Neuronal stem cell (in vitro differentiated cells): Measurements from ENCODE around the gene HSF2BP.
"Not testable (repeated sequence)": the region's sequence is repeated elsewhere in the genome, so short reads cannot be mapped to it uniquely, and the experiment has no call there.

Experiments
- DNase-seq: peaks from one replicate; pipeline ENCODE4 v3.0.0-alpha.2; 2013; ENCODE audit warnings: low spot score
- H2AFZ ChIP-seq: one replicate; pipeline ENCODE4 v1.6.1; 2013; ENCODE audit warnings: mild to moderate bottlenecking, low read length, inconsistent platforms
- H2AK5ac ChIP-seq: 2 replicates; pipeline ENCODE4 v1.6.1; 2013; ENCODE audit warnings: low read depth, mild to moderate bottlenecking, inconsistent platforms, low read length, moderate library complexity, mixed read lengths
- H2BK120ac ChIP-seq: 2 replicates; pipeline ENCODE4 v1.6.1; 2013; ENCODE audit warnings: low read depth, mild to moderate bottlenecking, inconsistent platforms, low read length, moderate library complexity, mixed read lengths
- H2BK12ac ChIP-seq: one replicate; pipeline ENCODE4 v1.6.1; 2013; ENCODE audit warnings: low read length, inconsistent platforms
- H2BK15ac ChIP-seq: 2 replicates; pipeline ENCODE4 v1.6.1; 2013; ENCODE audit warnings: mild to moderate bottlenecking, low read length, inconsistent platforms, mixed read lengths
- H2BK5ac ChIP-seq: one replicate; pipeline ENCODE4 v1.6.1; 2013; ENCODE audit warnings: inconsistent platforms, mild to moderate bottlenecking, low read length, moderate library complexity
- H3K14ac ChIP-seq: one replicate; pipeline ENCODE4 v1.6.1; 2013; ENCODE audit warnings: low read length, inconsistent platforms
- H3K18ac ChIP-seq: 2 replicates; pipeline ENCODE4 v1.6.1; 2013; ENCODE audit warnings: low read length, inconsistent platforms
- H3K23ac ChIP-seq: 2 replicates; pipeline ENCODE4 v1.6.1; 2013; ENCODE audit warnings: low read depth, mild to moderate bottlenecking, mixed read lengths, low read length, inconsistent platforms; ENCODE audit not compliant: poor library complexity
- H3K27ac ChIP-seq: replicated peaks from 3 replicates; pipeline ENCODE4 v1.5.1; 2013; ENCODE audit warnings: low read length, inconsistent platforms
- H3K27me3 ChIP-seq, 3 experiments: 2 replicates each; pipeline ENCODE4 v1.6.1; 2013; ENCODE audit warnings: low read length in 3 of 3, mild to moderate bottlenecking in 2 of 3, inconsistent platforms in 1 of 3, low read depth in 1 of 3, mixed read lengths in 1 of 3, moderate library complexity in 1 of 3; ENCODE audit not compliant: control insufficient read depth in 3 of 3, insufficient read depth in 3 of 3
- H3K36me3 ChIP-seq, 2 donors: replicated peaks in 1 of 2; 2 replicates each; pipeline ENCODE4 v1.6.1; 2013; ENCODE audit warnings: low read length in 2 of 2; ENCODE audit not compliant: control insufficient read depth in 2 of 2, insufficient read depth in 2 of 2
- H3K4ac ChIP-seq: 2 replicates; pipeline ENCODE4 v1.6.1; 2013; ENCODE audit warnings: inconsistent platforms, mild to moderate bottlenecking, low read length, moderate library complexity
- H3K4me1 ChIP-seq, 2 donors: 1 replicate in 1 of 2; 2 replicates in 1 of 2; pipeline ENCODE4 v1.6.1; 2013; ENCODE audit warnings: low read length in 2 of 2, low read depth in 1 of 2; ENCODE audit not compliant: control insufficient read depth in 2 of 2, insufficient read depth in 1 of 2
- H3K4me2 ChIP-seq: one replicate; pipeline ENCODE4 v1.6.1; 2013; ENCODE audit warnings: mild to moderate bottlenecking, low read length, inconsistent platforms; ENCODE audit not compliant: insufficient read depth, poor library complexity, severe bottlenecking
- H3K4me3 ChIP-seq, 2 donors: 2 replicates each; pipeline ENCODE4 v1.5.1; 2013; ENCODE audit warnings: low read length in 2 of 2, mild to moderate bottlenecking in 2 of 2, inconsistent platforms in 1 of 2, moderate library complexity in 1 of 2
- H3K79me1 ChIP-seq: one replicate; pipeline ENCODE4 v1.6.1; 2013; ENCODE audit warnings: low read depth, mild to moderate bottlenecking, inconsistent platforms, low read length, moderate library complexity
- H3K9ac ChIP-seq: one replicate; pipeline ENCODE4 v1.6.1; 2013; ENCODE audit warnings: mild to moderate bottlenecking, low read depth, low read length, inconsistent platforms; ENCODE audit not compliant: poor library complexity
- H3K9me3 ChIP-seq, 2 donors: replicated peaks in 1 of 2; 2 replicates each; pipeline versions ENCODE3 to v1.6.1; 2013; ENCODE audit warnings: low read length in 2 of 2, mild to moderate bottlenecking in 2 of 2, inconsistent platforms in 1 of 2, low read depth in 1 of 2, mixed read lengths in 1 of 2, moderate library complexity in 1 of 2; ENCODE audit not compliant: control insufficient read depth in 2 of 2, insufficient read depth in 1 of 2
- H4K8ac ChIP-seq: one replicate; pipeline ENCODE4 v1.6.1; 2013; ENCODE audit warnings: low read depth, mild to moderate bottlenecking, inconsistent platforms, low read length, moderate library complexity
- H4K91ac ChIP-seq: one replicate; pipeline ENCODE4 v1.6.1; 2013; ENCODE audit warnings: low read length, low read depth, mild to moderate bottlenecking, inconsistent platforms; ENCODE audit not compliant: poor library complexity
- WGBS, 2 donors: extraction: QIAGEN DNeasy Blood & Tissue Kit; methylation state at CpG; one replicate each; pipeline ENCODE4 v1.1.7; 2013; ENCODE audit warnings: missing lambda C conversion rate in 2 of 2, mixed read lengths in 1 of 2; ENCODE audit not compliant: insufficient read length in 2 of 2, insufficient replicate concordance in 1 of 2; ENCODE audit errors: extremely low coverage in 2 of 2; 5-methylcytosine and 5-hydroxymethylcytosine counted together

The HSF2BP gene

GRCh38 chr21:43680421-43680820 lies 21.1 kb upstream of the HSF2BP start:
- not testable (repeated sequence) for H2AFZ ChIP-seq, H3K9me3 ChIP-seq, H3K4me1 ChIP-seq, H3K23ac ChIP-seq, H2BK12ac ChIP-seq, H3K4me2 ChIP-seq, H4K91ac ChIP-seq, H2BK120ac ChIP-seq, H2AK5ac ChIP-seq, H3K27me3 ChIP-seq, H2BK5ac ChIP-seq, H3K4me3 ChIP-seq, DNase-seq, H2BK15ac ChIP-seq, H3K27ac ChIP-seq, H3K4ac ChIP-seq, H4K8ac ChIP-seq, H3K18ac ChIP-seq, H3K79me1 ChIP-seq, H3K9ac ChIP-seq, H3K14ac ChIP-seq
- no CpG with 5 or more reads among the region's 6 CpGs for WGBS, 2 donors
- peaks cover 33 to 94% of the 10 kb centered on the region in 2 donors for H3K36me3 ChIP-seq

GRCh38 chr21:43679951-43680350 lies 20.7 kb upstream of the HSF2BP start:
- no peaks in the 10 kb centered on the region for H3K4me1 ChIP-seq
- H3K4me2 ChIP-seq = no peak overlapping the region
- DNase-seq = no peak
- H2BK15ac ChIP-seq = no peak overlapping the region
- H2BK5ac ChIP-seq = no peak overlapping the region
- H3K14ac ChIP-seq = no peak overlapping the region
- no peak overlapping the region for H3K27ac ChIP-seq
- H3K9ac ChIP-seq = no peak overlapping the region
- H3K36me3 ChIP-seq = peaks cover 31 to 94% of the 10 kb centered on the region in 2 donors
- no peak overlapping the region for H4K8ac ChIP-seq
- no peak overlapping the region for H3K4ac ChIP-seq
- H2BK12ac ChIP-seq = no peak overlapping the region
- H3K23ac ChIP-seq = no peak overlapping the region
- no peak overlapping the region for H3K4me3 ChIP-seq
- H3K79me1 ChIP-seq = peaks cover 3% of the 10 kb centered on the region
- no peak overlapping the region for H3K18ac ChIP-seq
- H2AK5ac ChIP-seq = no peak overlapping the region
- WGBS, 2 donors = no CpG with 5 or more reads among the region's 12 CpGs
- H2BK120ac ChIP-seq = no peak overlapping the region
- no peaks in the 10 kb centered on the region for H3K9me3 ChIP-seq
- H3K27me3 ChIP-seq = no peaks in the 10 kb centered on the region
- no peak overlapping the region for H4K91ac ChIP-seq
- no peak overlapping the region for H2AFZ ChIP-seq

- H2BK5ac ChIP-seq = no peak overlapping the region
- H3K9me3 ChIP-seq = no peaks in the 10 kb centered on the region
- H3K27me3 ChIP-seq = no peaks in the 10 kb centered on the region
- H3K23ac ChIP-seq = no peak overlapping the region
- no peaks in the 10 kb centered on the region for H3K4me1 ChIP-seq
- no peak overlapping the region for H3K27ac ChIP-seq
- H3K18ac ChIP-seq = no peak overlapping the region
- H3K14ac ChIP-seq = no peak overlapping the region
- no peak overlapping the region for H3K4ac ChIP-seq
- H3K4me2 ChIP-seq = no peak overlapping the region
- DNase-seq = no peak
- H2AK5ac ChIP-seq = no peak overlapping the region
- H2BK12ac ChIP-seq = no peak overlapping the region
- H3K4me3 ChIP-seq = no peak overlapping the region
- H3K79me1 ChIP-seq = no peaks in the 10 kb centered on the region
- no peak overlapping the region for H4K91ac ChIP-seq
- no peak overlapping the region for H2AFZ ChIP-seq
- no peak overlapping the region for H3K9ac ChIP-seq
- no peak overlapping the region for H2BK15ac ChIP-seq
- peaks cover 29 to 96% of the 10 kb centered on the region in 2 donors for H3K36me3 ChIP-seq
- no CpG with 5 or more reads among the region's 15 CpGs for WGBS, 2 donors
- no peak overlapping the region for H4K8ac ChIP-seq
- H2BK120ac ChIP-seq = no peak overlapping the region
These were observed 17.1 kb upstream of the HSF2BP start for GRCh38 chr21:43676391-43676790.

- no peak overlapping the region for H2BK5ac ChIP-seq
These were observed 16.6 kb upstream of the HSF2BP start for GRCh38 chr21:43675871-43676270.

More at GRCh38 chr21:43675871-43676270, 16.6 kb upstream of the HSF2BP start:
- no peak overlapping the region for H3K18ac ChIP-seq
- no peak overlapping the region for H3K9ac ChIP-seq
- no peak overlapping the region for H4K91ac ChIP-seq
- peaks cover 30 to 96% of the 10 kb centered on the region in 2 donors for H3K36me3 ChIP-seq
- no peak overlapping the region for H3K4me3 ChIP-seq
- no peaks in the 10 kb centered on the region for H3K79me1 ChIP-seq
- no peak overlapping the region for H2AK5ac ChIP-seq
- no peak overlapping the region for H2BK120ac ChIP-seq
- no peak overlapping the region for H4K8ac ChIP-seq
- H3K27ac ChIP-seq = no peak overlapping the region
- H3K9me3 ChIP-seq = no peaks in the 10 kb centered on the region
- H3K27me3 ChIP-seq = no peaks in the 10 kb centered on the region
- no peaks in the 10 kb centered on the region for H3K4me1 ChIP-seq
- DNase-seq = no peak
- no peak overlapping the region for H3K4me2 ChIP-seq
- no peak overlapping the region for H2AFZ ChIP-seq
- H2BK15ac ChIP-seq = no peak overlapping the region
- H3K23ac ChIP-seq = no peak overlapping the region
- H3K4ac ChIP-seq = no peak overlapping the region
- WGBS, 2 donors = no CpG with 5 or more reads among the region's 3 CpGs
- H3K14ac ChIP-seq = no peak overlapping the region
- H2BK12ac ChIP-seq = no peak overlapping the region
